Activated gamma-delta T cell treated with anti-CD3 and anti-CD28 coated beads, Interleukin-2, amount 50 U/mL, for 16 hours (primary cell): Measurements from ENCODE around the gene GLB1L2.

Experiments
- DNase-seq: peaks from one replicate; pipeline ENCODE4 v3.0.0-alpha.2; 2020; ENCODE audit warnings: low read depth

Gene GLB1L2

GRCh38 chr11:134405436-134405835 is 73.6 kb downstream of the GLB1L2 start:
- DNase-seq, result no peak

GRCh38 chr11:134405841-134406240 is 74.1 kb downstream of the GLB1L2 start:
- DNase-seq, result no peak

GRCh38 chr11:134406264-134407185 is 74.7 kb downstream of the GLB1L2 start:
- no peak for DNase-seq

- DNase-seq, result no peak
Observed at GRCh38 chr11:134407321-134407828, 75.6 kb downstream of the GLB1L2 start.

- DNase-seq, result no peak
Observed at GRCh38 chr11:134407923-134408322, 76.1 kb downstream of the GLB1L2 start.

GRCh38 chr11:134409552-134410429 is 78.0 kb downstream of the GLB1L2 start:
- no peak for DNase-seq

GRCh38 chr11:134410766-134411165 is 79.0 kb downstream of the GLB1L2 start:
- DNase-seq, result no peak

GRCh38 chr11:134412203-134413042 is 80.6 kb downstream of the GLB1L2 start, which contains the start of gene B3GAT1:
Gene B3GAT1, minus strand, starts transcription at chr11:134412242. Its CDS starts 24,583 bp downstream, at chr11:134387659.
- peak; percentile 10 for DNase-seq

GRCh38 chr11:134413043-134413825 is 81.4 kb downstream of the GLB1L2 start:
- no peak for DNase-seq

- no peak for DNase-seq
Observed at GRCh38 chr11:134413826-134414731, 82.3 kb downstream of the GLB1L2 start.

- DNase-seq, result no peak
Observed at GRCh38 chr11:134414766-134415765, 83.3 kb downstream of the GLB1L2 start.

GRCh38 chr11:134416726-134417125 is 84.9 kb downstream of the GLB1L2 start:
- DNase-seq, result no peak

GRCh38 chr11:134417871-134418840 is 86.4 kb downstream of the GLB1L2 start:
- no peak for DNase-seq

- DNase-seq, result no peak
Observed at GRCh38 chr11:134423106-134423505, 91.3 kb downstream of the GLB1L2 start.

GRCh38 chr11:134425413-134425812 is 93.6 kb downstream of the GLB1L2 start:
- no peak for DNase-seq
